Measurements from ENCODE around the gene CDX1.

Gene CDX1

GRCh38 chr5:150131978-150132694 is 34.4 kb upstream of the CDX1 start:
- no peak for DNase-seq

- DNase-seq, result no peak
Observed at GRCh38 chr5:150132740-150133139, 33.8 kb upstream of the CDX1 start.

GRCh38 chr5:150133581-150134197 is 32.9 kb upstream of the CDX1 start:
- no peak for DNase-seq

- no peak for DNase-seq
Observed at GRCh38 chr5:150134198-150134588, 32.4 kb upstream of the CDX1 start.

GRCh38 chr5:150135557-150136304 is 30.8 kb upstream of the CDX1 start:
- DNase-seq, result no peak

- no peak for DNase-seq
Observed at GRCh38 chr5:150136305-150137167, 30.0 kb upstream of the CDX1 start.

GRCh38 chr5:150137168-150137957 is 29.2 kb upstream of the CDX1 start:
- no peak for DNase-seq

GRCh38 chr5:150137997-150138396 is 28.6 kb upstream of the CDX1 start:
- no peak for DNase-seq

GRCh38 chr5:150138551-150139265 is 27.9 kb upstream of the CDX1 start:
- no peak for DNase-seq

GRCh38 chr5:150139334-150139733 is 27.2 kb upstream of the CDX1 start:
- no peak for DNase-seq

GRCh38 chr5:150140830-150141229 is 25.7 kb upstream of the CDX1 start:
- DNase-seq, result no peak

GRCh38 chr5:150141544-150142184 is 24.9 kb upstream of the CDX1 start:
- no peak for DNase-seq

- DNase-seq, result no peak
Observed at GRCh38 chr5:150142185-150142958, 24.2 kb upstream of the CDX1 start.

GRCh38 chr5:150142959-150143349 is 23.6 kb upstream of the CDX1 start:
- DNase-seq, result no peak

GRCh38 chr5:150143350-150144245 is 23.0 kb upstream of the CDX1 start:
- no peak for DNase-seq

GRCh38 chr5:150144246-150144801 is 22.3 kb upstream of the CDX1 start:
- DNase-seq, result no peak

- DNase-seq, result no peak
Observed at GRCh38 chr5:150144879-150145278, 21.7 kb upstream of the CDX1 start.

GRCh38 chr5:150146235-150146634 is 20.3 kb upstream of the CDX1 start:
- no peak for DNase-seq
